T-cell (primary cell): Measurements from ENCODE around the gene GRM7. TPM values are rescaled to one million over a fixed set of nuclear protein-coding genes. Genes with fewer than 3 reads are reported as not detected.

Experiments used
- ATAC-seq, 4 experiments: fragments of 200-7000 bp in 3 of 4; fragments of 150-1000 bp in 1 of 4; cut with Tn5 transposase; replicated peaks in 1 of 4; 1 replicate in 3 of 4; 2 replicates in 1 of 4; pipeline ENCODE4 v1.10.0; 2021; ENCODE audit warnings: moderate library complexity in 3 of 4, mild to moderate bottlenecking in 2 of 4, moderate number of reproducible peaks in 1 of 4
- CTCF ChIA-PET, 2 donors: fragments of 300-600 bp; sonication (Branson Sonifier 250); formaldehyde crosslinking; loops; one replicate each; lab custom pipeline; 2022; ENCODE audit warnings: antibody characterized with exemption in 2 of 2; lab: Charles Lee
- POLR2A ChIA-PET, 2 donors: fragments of 300-600 bp; sonication (Branson Sonifier 250); formaldehyde crosslinking; loops; one replicate each; lab custom pipeline; 2022; ENCODE audit warnings: antibody characterized with exemption in 2 of 2; lab: Charles Lee
- DNase-seq, 35 experiments: peaks; one replicate each; pipeline versions ENCODE4 v3.0.0 to v3.0.0-alpha.2; 2013 to 2023
- H3K27ac ChIP-seq: one replicate; pipeline ENCODE4 v1.5.1; 2013; ENCODE audit warnings: low read length
- H3K27me3 ChIP-seq, 2 experiments: replicated peaks in 1 of 2; 1 replicate in 1 of 2; 2 replicates in 1 of 2; pipeline versions ENCODE4 v1.6.1 to v1.7.0; 2013; ENCODE audit warnings: low read length in 1 of 2, mixed read lengths in 1 of 2; ENCODE audit not compliant: control insufficient read depth in 2 of 2, insufficient read depth in 2 of 2; ENCODE audit errors: extremely low read depth in 1 of 2
- H3K36me3 ChIP-seq, 2 donors: 1 replicate in 1 of 2; 2 replicates in 1 of 2; pipeline versions ENCODE4 v1.6.1 to v1.7.0; 2013; ENCODE audit warnings: low read length in 1 of 2; ENCODE audit not compliant: control insufficient read depth in 2 of 2, insufficient read depth in 1 of 2; ENCODE audit errors: extremely low read depth in 1 of 2
- H3K4me1 ChIP-seq, 2 experiments: 1 replicate in 1 of 2; 2 replicates in 1 of 2; pipeline versions ENCODE4 v1.6.1 to v1.7.0; 2013; ENCODE audit warnings: low read length in 2 of 2, mixed read lengths in 1 of 2; ENCODE audit not compliant: insufficient read depth in 2 of 2, control insufficient read depth in 1 of 2; ENCODE audit errors: extremely low read depth in 1 of 2
- H3K4me3 ChIP-seq, 2 donors: 1 replicate in 1 of 2; 2 replicates in 1 of 2; pipeline versions ENCODE4 v1.5.1 to v1.7.0; 2013; ENCODE audit warnings: mild to moderate bottlenecking in 2 of 2, low read length in 1 of 2, moderate library complexity in 1 of 2; ENCODE audit not compliant: control insufficient read depth in 1 of 2; ENCODE audit errors: extremely low read depth in 1 of 2
- H3K9me3 ChIP-seq: 2 replicates; pipeline ENCODE4 v1.7.0; 2013
- H3K27ac Mint-ChIP-seq, 2 donors: one replicate each; pipeline ENCODE4 v1.8.0; 2020 to 2021; ENCODE audit warnings: mild to moderate bottlenecking in 2 of 2, mixed read lengths in 2 of 2
- H3K27me3 Mint-ChIP-seq, 2 donors: one replicate each; pipeline ENCODE4 v1.8.0; 2021 to 2022; ENCODE audit warnings: mixed read lengths in 2 of 2
- H3K36me3 Mint-ChIP-seq: one replicate; pipeline ENCODE4 v1.8.0; 2021; ENCODE audit warnings: mixed read lengths
- H3K4me1 Mint-ChIP-seq, 3 donors: one replicate each; pipeline ENCODE4 v1.8.0; 2020 to 2022; ENCODE audit warnings: mixed read lengths in 3 of 3, mild to moderate bottlenecking in 1 of 3
- H3K4me3 Mint-ChIP-seq, 3 donors: one replicate each; pipeline ENCODE4 v1.8.0; 2020 to 2022; ENCODE audit warnings: mild to moderate bottlenecking in 3 of 3, mixed read lengths in 3 of 3, moderate library complexity in 3 of 3
- H3K9me3 Mint-ChIP-seq, 3 donors: one replicate each; pipeline ENCODE4 v1.8.0; 2020 to 2022; ENCODE audit warnings: mixed read lengths in 3 of 3
- WGBS: methylation state at CpG from one replicate; pipeline ENCODE4 v1.1.5; 2013; ENCODE audit warnings: missing lambda C conversion rate; ENCODE audit not compliant: insufficient coverage; 5-methylcytosine and 5-hydroxymethylcytosine counted together
- total RNA-seq, 35 experiments: library from RNA in 6 of 35; stranded (reverse) in 6 of 35; fragments of 120-200 nt in 1 of 35; gene quantifications; one replicate each; pipeline versions ENCODE4 v1.2.1 to v1.2.4 and lab custom pipeline; 2013 to 2026

GRM7 gene
- total RNA-seq, 5 donors from 2014 or later (not counting 1 experiment from before 2014, with no cell fraction given): not detected

DNA sequence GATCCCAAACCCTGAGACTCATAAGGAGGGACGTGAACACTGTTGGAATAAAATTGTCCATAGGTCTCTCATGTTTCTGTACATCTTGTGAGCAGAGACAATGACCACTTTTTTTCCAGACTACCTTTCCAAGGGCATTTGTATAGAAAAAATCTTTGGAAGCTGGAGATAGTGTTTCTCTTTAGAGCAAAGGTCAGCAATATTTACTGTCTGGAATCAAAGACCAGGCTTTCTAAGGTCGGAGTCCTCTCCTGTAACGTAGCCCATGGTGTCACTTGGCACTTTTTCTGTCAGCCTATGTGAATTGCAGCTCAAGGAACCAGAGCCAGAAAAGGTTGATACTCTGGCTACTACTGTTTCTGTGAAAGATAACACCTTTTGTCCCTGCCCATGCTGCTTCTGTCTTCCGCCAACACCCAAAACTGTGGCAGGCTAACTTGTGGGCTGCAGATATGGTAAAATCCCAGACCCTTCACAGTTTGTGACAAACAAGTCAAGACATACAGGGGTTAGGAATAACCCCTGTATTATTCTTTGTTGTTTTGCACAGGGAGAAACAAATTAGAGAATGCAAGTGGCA, 578.3 kb downstream of the GRM7 start:
- ChIA-PET POLR2A (no interaction called here), CTCF (no interaction called here)
- DNase-seq (no peak), ATAC-seq (no peak)
- WGBS: 52% methylated on average over 2 of the region's 4 CpGs
- Histone ChIP-seq H3K9me3 (no peaks in the 10 kb centered on the region), H3K4me3 (no peak overlapping the region), H3K27ac (no peak overlapping the region), H3K27me3 (no peaks in the 10 kb centered on the region), H3K4me1 (no peaks in the 10 kb centered on the region), H3K36me3 (no peaks in the 10 kb centered on the region)
- H3K36me3 Mint-ChIP-seq: no peaks in the 10 kb centered on the region
- H3K4me3 Mint-ChIP-seq: no peak overlapping the region
- H3K27me3 Mint-ChIP-seq: no peaks in the 10 kb centered on the region
- H3K4me1 Mint-ChIP-seq: no peaks in the 10 kb centered on the region
- H3K9me3 Mint-ChIP-seq: peaks cover 0 to 7% (median 3%) of the 10 kb centered on the region in 3 donors
- H3K27ac Mint-ChIP-seq: no peak overlapping the region

- H3K27ac Mint-ChIP-seq: no peak overlapping the region
- DNase-seq (no peak), ATAC-seq (no peak)
- CTCF ChIA-PET: no interaction called here
- H3K9me3 Mint-ChIP-seq: peaks cover 0 to 3% (median 0%) of the 10 kb centered on the region in 3 donors
- WGBS: 92% methylated on average over 2 of the region's 4 CpGs
- no peak overlapping the region for H3K4me3 Mint-ChIP-seq
- no peaks in the 10 kb centered on the region for H3K27me3 Mint-ChIP-seq
- H3K36me3 Mint-ChIP-seq: no peaks in the 10 kb centered on the region
- no peaks in the 10 kb centered on the region for H3K36me3 ChIP-seq
- no peaks in the 10 kb centered on the region for H3K4me1 ChIP-seq
- no peaks in the 10 kb centered on the region for H3K9me3 ChIP-seq
- H3K4me3 ChIP-seq: no peak overlapping the region
- no peaks in the 10 kb centered on the region for H3K4me1 Mint-ChIP-seq
- H3K27ac ChIP-seq: no peak overlapping the region
- H3K27me3 ChIP-seq: no peaks in the 10 kb centered on the region
- POLR2A ChIA-PET: no interaction called here
Observed at GRCh38 chr3:7444886-7445285, 584.0 kb downstream of the GRM7 start.

GRCh38 chr3:7445331-7445730, 584.4 kb downstream of the GRM7 start:
- Mint-ChIP-seq H3K27ac (no peak overlapping the region), H3K36me3 (no peaks in the 10 kb centered on the region), H3K4me3 (no peak overlapping the region), H3K27me3 (no peaks in the 10 kb centered on the region), H3K9me3 (peaks cover 0 to 3% (median 0%) of the 10 kb centered on the region in 3 donors), H3K4me1 (no peaks in the 10 kb centered on the region)
- ChIA-PET CTCF (no interaction called here), POLR2A (no interaction called here)
- H3K4me3 ChIP-seq: no peak overlapping the region
- no peak for DNase-seq
- H3K4me1 ChIP-seq: no peaks in the 10 kb centered on the region
- H3K9me3 ChIP-seq: no peaks in the 10 kb centered on the region
- H3K27ac ChIP-seq: no peak overlapping the region
- H3K27me3 ChIP-seq: no peaks in the 10 kb centered on the region
- H3K36me3 ChIP-seq: no peaks in the 10 kb centered on the region
- 79% methylated on average over 4 of the region's 5 CpGs for WGBS
- no peak for ATAC-seq

GRCh38 chr3:7447197-7447769, 586.4 kb downstream of the GRM7 start:
- H3K4me1 ChIP-seq: no peaks in the 10 kb centered on the region
- Mint-ChIP-seq H3K9me3 (peaks cover 0 to 7% (median 5%) of the 10 kb centered on the region in 3 donors), H3K4me1 (no peaks in the 10 kb centered on the region), H3K27ac (no peak overlapping the region), H3K36me3 (no peaks in the 10 kb centered on the region), H3K4me3 (no peak overlapping the region), H3K27me3 (no peaks in the 10 kb centered on the region)
- H3K4me3 ChIP-seq: no peak overlapping the region
- no peak overlapping the region for H3K27ac ChIP-seq
- H3K27me3 ChIP-seq: no peaks in the 10 kb centered on the region
- ChIA-PET CTCF (interaction anchor here in 1 of 2 donors (0.5 kb wide), 1 partner anchor 153 kb away, joined by 3 read pairs; no protein-coding TSS in a partner anchor), POLR2A (no interaction called here)
- H3K9me3 ChIP-seq: no peaks in the 10 kb centered on the region
- DNase-seq (no peak), ATAC-seq (no peak)
- WGBS: no CpG with 5 or more reads among the region's 6 CpGs
- H3K36me3 ChIP-seq: no peaks in the 10 kb centered on the region

GRCh38 chr3:7456386-7456785, 595.5 kb downstream of the GRM7 start:
- Mint-ChIP-seq H3K9me3 (peaks cover 0 to 12% (median 0%) of the 10 kb centered on the region in 3 donors), H3K27ac (no peak overlapping the region)

DNA sequence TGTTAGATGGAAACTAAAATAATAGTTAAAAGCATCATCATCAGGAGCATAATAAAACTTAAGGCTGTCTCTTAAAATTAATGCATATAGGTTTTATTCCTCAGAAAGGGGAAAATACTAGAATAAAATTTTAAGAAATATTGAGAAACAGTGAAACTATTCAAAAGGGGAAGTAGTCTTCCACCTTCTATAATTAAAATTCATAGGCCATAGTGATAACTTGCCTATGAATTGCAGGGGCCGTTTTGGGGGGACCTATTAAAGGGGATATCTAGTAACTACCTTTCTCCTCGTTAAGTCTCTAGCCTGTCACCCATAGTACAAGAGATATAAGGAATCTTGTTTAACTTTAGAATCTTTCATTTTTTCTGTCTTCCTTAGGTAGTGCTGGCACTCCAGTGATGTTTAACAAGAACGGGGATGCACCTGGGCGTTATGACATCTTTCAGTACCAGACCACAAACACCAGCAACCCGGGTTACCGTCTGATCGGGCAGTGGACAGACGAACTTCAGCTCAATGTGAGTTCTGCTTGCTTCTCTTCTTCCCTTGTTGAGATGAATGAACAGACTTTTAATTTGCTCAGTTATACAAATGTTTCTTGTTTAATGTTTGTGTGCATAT, 600.4 kb downstream of the GRM7 start:
- H3K9me3 ChIP-seq: no peaks in the 10 kb centered on the region
- WGBS: 11% methylated on average over 5 of the region's 8 CpGs
- peaks cover 0 to 18% (median 4%) of the 10 kb centered on the region in 3 donors for H3K9me3 Mint-ChIP-seq

More at GRCh38 chr3:7456386-7456785, 595.5 kb downstream of the GRM7 start:
- DNase-seq: no peak
- no peak overlapping the region for H3K4me3 ChIP-seq
- no peaks in the 10 kb centered on the region for H3K27me3 ChIP-seq
- no CpG with 5 or more reads among the region's 2 CpGs for WGBS
- ChIA-PET CTCF (no interaction called here), POLR2A (no interaction called here)
- no peaks in the 10 kb centered on the region for H3K4me1 Mint-ChIP-seq
- H3K36me3 ChIP-seq: no peaks in the 10 kb centered on the region
- H3K9me3 ChIP-seq: no peaks in the 10 kb centered on the region
- no peaks in the 10 kb centered on the region for H3K36me3 Mint-ChIP-seq
- no peak overlapping the region for H3K4me3 Mint-ChIP-seq
- no peak overlapping the region for H3K27ac ChIP-seq
- H3K4me1 ChIP-seq: no peaks in the 10 kb centered on the region
- no peak for ATAC-seq
- no peaks in the 10 kb centered on the region for H3K27me3 Mint-ChIP-seq

More for the DNA sequence above, 600.4 kb downstream of the GRM7 start:
- Mint-ChIP-seq H3K27ac (no peak overlapping the region), H3K27me3 (peaks cover 0 to 3% of the 10 kb centered on the region in 2 donors), H3K36me3 (no peaks in the 10 kb centered on the region), H3K4me1 (no peaks in the 10 kb centered on the region), H3K4me3 (no peak overlapping the region)
- H3K27ac ChIP-seq: no peak overlapping the region
- H3K27me3 ChIP-seq: no peaks in the 10 kb centered on the region
- no peaks in the 10 kb centered on the region for H3K4me1 ChIP-seq
- no peaks in the 10 kb centered on the region for H3K36me3 ChIP-seq
- no peak overlapping the region for H3K4me3 ChIP-seq
- no peak for DNase-seq
- ATAC-seq: no peak
- ChIA-PET POLR2A (no interaction called here), CTCF (no interaction called here)
